Measurements from ENCODE around the gene ANGPT4.

DNA sequence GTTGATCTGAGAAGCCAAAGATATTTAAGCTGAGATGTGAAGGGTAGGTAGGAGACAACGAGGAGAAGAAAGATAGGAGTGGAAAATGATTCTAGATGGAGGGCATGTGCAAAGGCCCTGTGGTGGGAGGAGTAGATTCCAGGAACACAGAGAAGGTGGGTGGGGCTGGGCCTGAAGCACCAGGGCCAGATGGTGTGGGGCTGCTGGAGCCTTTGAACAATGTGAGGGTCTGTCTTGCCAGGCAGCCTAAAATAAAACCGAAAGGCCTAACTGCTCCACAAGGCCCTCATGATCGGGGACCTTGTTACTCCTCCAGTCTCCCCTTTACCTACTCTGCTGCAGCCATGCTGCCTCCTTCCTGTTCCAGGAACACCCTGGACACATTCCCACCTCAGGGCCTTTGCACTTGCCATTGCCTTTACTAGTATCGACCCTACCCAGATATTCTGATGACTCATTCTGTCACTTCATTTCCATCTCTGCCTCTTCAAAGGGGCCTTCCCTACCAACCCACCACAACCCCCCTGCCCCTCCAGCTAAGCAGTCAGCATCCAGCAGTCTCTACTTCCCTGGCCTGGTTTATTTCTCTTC lies 62.6 kb downstream of the ANGPT4 start:
- TF ChIP-seq, protein P1, sequence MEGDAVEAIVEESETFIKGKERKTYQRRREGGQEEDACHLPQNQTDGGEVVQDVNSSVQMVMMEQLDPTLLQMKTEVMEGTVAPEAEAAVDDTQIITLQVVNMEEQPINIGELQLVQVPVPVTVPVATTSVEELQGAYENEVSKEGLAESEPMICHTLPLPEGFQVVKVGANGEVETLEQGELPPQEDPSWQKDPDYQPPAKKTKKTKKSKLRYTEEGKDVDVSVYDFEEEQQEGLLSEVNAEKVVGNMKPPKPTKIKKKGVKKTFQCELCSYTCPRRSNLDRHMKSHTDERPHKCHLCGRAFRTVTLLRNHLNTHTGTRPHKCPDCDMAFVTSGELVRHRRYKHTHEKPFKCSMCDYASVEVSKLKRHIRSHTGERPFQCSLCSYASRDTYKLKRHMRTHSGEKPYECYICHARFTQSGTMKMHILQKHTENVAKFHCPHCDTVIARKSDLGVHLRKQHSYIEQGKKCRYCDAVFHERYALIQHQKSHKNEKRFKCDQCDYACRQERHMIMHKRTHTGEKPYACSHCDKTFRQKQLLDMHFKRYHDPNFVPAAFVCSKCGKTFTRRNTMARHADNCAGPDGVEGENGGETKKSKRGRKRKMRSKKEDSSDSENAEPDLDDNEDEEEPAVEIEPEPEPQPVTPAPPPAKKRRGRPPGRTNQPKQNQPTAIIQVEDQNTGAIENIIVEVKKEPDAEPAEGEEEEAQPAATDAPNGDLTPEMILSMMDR (IDR thresholded peaks at IDR 0.05; ENCODE audit: low read length) = no peak
- TF ChIP-seq EZH2 (IDR thresholded peaks at IDR 0.05; ENCODE audit: borderline replicate concordance, low read length) = no peak

All from OCI-LY1 (cell line).